Memory B cell (primary cell): ENCODE data around the gene HNF4A.

Source experiments
- ATAC-seq: fragments of 150-1000 bp; cut with Tn5 transposase; 2 replicates; pipeline ENCODE4 v1.10.0; 2021; ENCODE audit warnings: low read depth, mild to moderate bottlenecking, moderate library complexity
- DNase-seq, 2 donors: peaks; one replicate each; pipeline ENCODE4 v3.0.0; 2022; ENCODE audit warnings: low spot score in 2 of 2
- H3K27ac Mint-ChIP-seq: one replicate; pipeline ENCODE4 v1.8.0; 2022; ENCODE audit warnings: mild to moderate bottlenecking, moderate library complexity, mixed read lengths
- H3K27me3 Mint-ChIP-seq: one replicate; pipeline ENCODE4 v1.8.0; 2022; ENCODE audit warnings: mixed read lengths
- H3K36me3 Mint-ChIP-seq: one replicate; pipeline ENCODE4 v1.8.0; 2022; ENCODE audit warnings: mild to moderate bottlenecking, mixed read lengths
- H3K4me1 Mint-ChIP-seq: one replicate; pipeline ENCODE4 v1.8.0; 2022; ENCODE audit warnings: mixed read lengths
- H3K4me3 Mint-ChIP-seq: one replicate; pipeline ENCODE4 v1.8.0; 2022; ENCODE audit warnings: mild to moderate bottlenecking, moderate library complexity, mixed read lengths
- H3K9me3 Mint-ChIP-seq: one replicate; pipeline ENCODE4 v1.8.0; 2022; ENCODE audit warnings: mixed read lengths

The HNF4A gene

GRCh38 chr20:44455126-44455525 lies 99.6 kb downstream of the HNF4A start:
- H3K4me1 Mint-ChIP-seq: no peaks in the 10 kb centered on the region
- no peaks in the 10 kb centered on the region for H3K9me3 Mint-ChIP-seq
- H3K27ac Mint-ChIP-seq: no peak overlapping the region
- H3K27me3 Mint-ChIP-seq: peaks cover 3% of the 10 kb centered on the region
- ATAC-seq (no peak), DNase-seq (no peak)
- H3K4me3 Mint-ChIP-seq: no peak overlapping the region
- no peaks in the 10 kb centered on the region for H3K36me3 Mint-ChIP-seq

- H3K27ac Mint-ChIP-seq: no peak overlapping the region
- H3K4me1 Mint-ChIP-seq: no peaks in the 10 kb centered on the region
- peaks cover 1% of the 10 kb centered on the region for H3K27me3 Mint-ChIP-seq
- no peaks in the 10 kb centered on the region for H3K36me3 Mint-ChIP-seq
- ATAC-seq (no peak), DNase-seq (no peak)
- H3K4me3 Mint-ChIP-seq: no peak overlapping the region
- no peaks in the 10 kb centered on the region for H3K9me3 Mint-ChIP-seq
Measured at GRCh38 chr20:44456611-44457010, 101.1 kb downstream of the HNF4A start.

- no peak overlapping the region for H3K27ac Mint-ChIP-seq
- no peaks in the 10 kb centered on the region for H3K9me3 Mint-ChIP-seq
- DNase-seq (no peak), ATAC-seq (no peak)
- H3K36me3 Mint-ChIP-seq: no peaks in the 10 kb centered on the region
- H3K27me3 Mint-ChIP-seq: peaks cover 1% of the 10 kb centered on the region
- H3K4me1 Mint-ChIP-seq: no peaks in the 10 kb centered on the region
- H3K4me3 Mint-ChIP-seq: no peak overlapping the region
Measured at GRCh38 chr20:44457016-44457415, 101.5 kb downstream of the HNF4A start.

GRCh38 chr20:44459271-44459670 lies 103.8 kb downstream of the HNF4A start:
- ATAC-seq: no peak
- H3K36me3 Mint-ChIP-seq: no peaks in the 10 kb centered on the region
- no peaks in the 10 kb centered on the region for H3K27me3 Mint-ChIP-seq
- H3K9me3 Mint-ChIP-seq: no peaks in the 10 kb centered on the region
- H3K4me3 Mint-ChIP-seq: no peak overlapping the region
- no peaks in the 10 kb centered on the region for H3K4me1 Mint-ChIP-seq
- no peak for DNase-seq
- H3K27ac Mint-ChIP-seq: no peak overlapping the region

- H3K36me3 Mint-ChIP-seq: no peaks in the 10 kb centered on the region
- no peak for DNase-seq
- no peak overlapping the region for H3K4me3 Mint-ChIP-seq
- no peaks in the 10 kb centered on the region for H3K27me3 Mint-ChIP-seq
- H3K9me3 Mint-ChIP-seq: no peaks in the 10 kb centered on the region
- H3K27ac Mint-ChIP-seq: no peak overlapping the region
- ATAC-seq: no peak
- H3K4me1 Mint-ChIP-seq: no peaks in the 10 kb centered on the region
Measured at GRCh38 chr20:44460795-44461141, 105.3 kb downstream of the HNF4A start.

- H3K4me3 Mint-ChIP-seq: no peak overlapping the region
- DNase-seq (no peak), ATAC-seq (no peak)
- H3K36me3 Mint-ChIP-seq: no peaks in the 10 kb centered on the region
- no peaks in the 10 kb centered on the region for H3K9me3 Mint-ChIP-seq
- H3K27ac Mint-ChIP-seq: no peak overlapping the region
- no peaks in the 10 kb centered on the region for H3K27me3 Mint-ChIP-seq
- no peaks in the 10 kb centered on the region for H3K4me1 Mint-ChIP-seq
Measured at GRCh38 chr20:44461142-44461802, 105.8 kb downstream of the HNF4A start.

GRCh38 chr20:44461803-44462174 lies 106.3 kb downstream of the HNF4A start:
- no peak overlapping the region for H3K4me3 Mint-ChIP-seq
- no peaks in the 10 kb centered on the region for H3K4me1 Mint-ChIP-seq
- H3K27ac Mint-ChIP-seq: no peak overlapping the region
- no peaks in the 10 kb centered on the region for H3K27me3 Mint-ChIP-seq
- H3K36me3 Mint-ChIP-seq: no peaks in the 10 kb centered on the region
- DNase-seq (no peak), ATAC-seq (no peak)
- H3K9me3 Mint-ChIP-seq: no peaks in the 10 kb centered on the region

- ATAC-seq: no peak
- Mint-ChIP-seq H3K9me3 (no peaks in the 10 kb centered on the region), H3K36me3 (no peaks in the 10 kb centered on the region), H3K4me3 (no peak overlapping the region), H3K27me3 (peaks cover 3% of the 10 kb centered on the region), H3K27ac (no peak overlapping the region), H3K4me1 (no peaks in the 10 kb centered on the region)
- no peak for DNase-seq
Measured at GRCh38 chr20:44463466-44463865, 108.0 kb downstream of the HNF4A start.

- no peak for ATAC-seq
- Mint-ChIP-seq H3K27ac (no peak overlapping the region), H3K4me1 (no peaks in the 10 kb centered on the region), H3K9me3 (no peaks in the 10 kb centered on the region), H3K36me3 (no peaks in the 10 kb centered on the region), H3K4me3 (no peak overlapping the region), H3K27me3 (peaks cover 6% of the 10 kb centered on the region)
- no peak for DNase-seq
Measured at GRCh38 chr20:44464514-44464913, 109.0 kb downstream of the HNF4A start.

- no peak overlapping the region for H3K4me3 Mint-ChIP-seq
- H3K27me3 Mint-ChIP-seq: peaks cover 6% of the 10 kb centered on the region
- no peak overlapping the region for H3K27ac Mint-ChIP-seq
- no peaks in the 10 kb centered on the region for H3K4me1 Mint-ChIP-seq
- DNase-seq (no peak), ATAC-seq (no peak)
- no peaks in the 10 kb centered on the region for H3K36me3 Mint-ChIP-seq
- no peaks in the 10 kb centered on the region for H3K9me3 Mint-ChIP-seq
Measured at GRCh38 chr20:44465001-44465560, 109.6 kb downstream of the HNF4A start.

GRCh38 chr20:44467289-44467883 lies 111.9 kb downstream of the HNF4A start:
- H3K9me3 Mint-ChIP-seq: no peaks in the 10 kb centered on the region
- H3K4me3 Mint-ChIP-seq: no peak overlapping the region
- DNase-seq (no peak), ATAC-seq (no peak)
- no peaks in the 10 kb centered on the region for H3K4me1 Mint-ChIP-seq
- H3K36me3 Mint-ChIP-seq: no peaks in the 10 kb centered on the region
- peaks cover 6% of the 10 kb centered on the region for H3K27me3 Mint-ChIP-seq
- H3K27ac Mint-ChIP-seq: no peak overlapping the region

- H3K36me3 Mint-ChIP-seq: no peaks in the 10 kb centered on the region
- DNase-seq (no peak), ATAC-seq (no peak)
- H3K27ac Mint-ChIP-seq: no peak overlapping the region
- H3K4me1 Mint-ChIP-seq: no peaks in the 10 kb centered on the region
- H3K9me3 Mint-ChIP-seq: no peaks in the 10 kb centered on the region
- peaks cover 7% of the 10 kb centered on the region for H3K27me3 Mint-ChIP-seq
- no peak overlapping the region for H3K4me3 Mint-ChIP-seq
Measured at GRCh38 chr20:44468044-44468782, 112.7 kb downstream of the HNF4A start.

GRCh38 chr20:44470327-44470726 lies 114.8 kb downstream of the HNF4A start:
- Mint-ChIP-seq H3K27me3 (peaks cover 7% of the 10 kb centered on the region), H3K4me3 (no peak overlapping the region), H3K4me1 (peaks cover 4% of the 10 kb centered on the region)

GRCh38 chr20:44471481-44471882 lies 116.0 kb downstream of the HNF4A start:
- no peak for ATAC-seq
- H3K4me3 Mint-ChIP-seq: no peak overlapping the region
- no peaks in the 10 kb centered on the region for H3K9me3 Mint-ChIP-seq
- H3K27me3 Mint-ChIP-seq: peaks cover 7% of the 10 kb centered on the region
- no peaks in the 10 kb centered on the region for H3K36me3 Mint-ChIP-seq
- H3K27ac Mint-ChIP-seq: no peak overlapping the region
- H3K4me1 Mint-ChIP-seq: peaks cover 11% of the 10 kb centered on the region
- DNase-seq: no peak

More at GRCh38 chr20:44470327-44470726, 114.8 kb downstream of the HNF4A start:
- ATAC-seq (no peak), DNase-seq (no peak)
- H3K27ac Mint-ChIP-seq: no peak overlapping the region
- H3K36me3 Mint-ChIP-seq: no peaks in the 10 kb centered on the region
- H3K9me3 Mint-ChIP-seq: no peaks in the 10 kb centered on the region
